Measurements from ENCODE around the gene SLF1.
A peak's percentile ranks its signal among the peaks of the same experiment; 100 is the strongest.
"Not testable (repeated sequence)": the region's sequence is repeated elsewhere in the genome, so short reads cannot be mapped to it uniquely, and the experiment has no call there.

The SLF1 gene

GRCh38 chr5:94618493-94619328 lies at the start of gene SLF1, which contains the start of gene KIAA0825:
Gene SLF1 (plus strand): TSS chr5:94618669. CDS start chr5:94628811, 10,142 bp downstream.
Gene KIAA0825 (minus strand): TSS chr5:94618604. CDS start chr5:94537126, 81,478 bp downstream.
- H3K4me3 ChIP-seq (replicated peaks in 1 of 2; ENCODE audit: low read depth in 2 of 2, low read length in 2 of 2): peak within 1 kb of the TSS; percentile 83 to 92
- peak; percentile 87 to 88 for DNase-seq (ENCODE audit: low read depth in 2 of 2)
- TF ChIP-seq CTCF (IDR thresholded peaks at IDR 0.05; ENCODE audit: low read depth, low read length): no peak

- no peak for DNase-seq (ENCODE audit: low read depth in 2 of 2)
- TF ChIP-seq CTCF (IDR thresholded peaks at IDR 0.05; ENCODE audit: low read depth, low read length): no peak
- no peak overlapping the region for H3K4me3 ChIP-seq (replicated peaks in 1 of 2; ENCODE audit: low read depth in 2 of 2, low read length in 2 of 2)
Measured at GRCh38 chr5:94571415-94571814, 47.1 kb upstream of the SLF1 start.

GRCh38 chr5:94573349-94573748 lies 45.1 kb upstream of the SLF1 start:
- not testable (repeated sequence) for DNase-seq (ENCODE audit: low read depth in 2 of 2); H3K4me3 ChIP-seq (replicated peaks in 1 of 2; ENCODE audit: low read depth in 2 of 2, low read length in 2 of 2)

- no peak for DNase-seq (ENCODE audit: low read depth in 2 of 2)
- TF ChIP-seq CTCF (IDR thresholded peaks at IDR 0.05; ENCODE audit: low read depth, low read length): no peak
- no peak overlapping the region for H3K4me3 ChIP-seq (replicated peaks in 1 of 2; ENCODE audit: low read depth in 2 of 2, low read length in 2 of 2)
Measured at GRCh38 chr5:94575196-94575595, 43.3 kb upstream of the SLF1 start.

- no peak for DNase-seq (ENCODE audit: low read depth in 2 of 2)
- no peak overlapping the region for H3K4me3 ChIP-seq (replicated peaks in 1 of 2; ENCODE audit: low read depth in 2 of 2, low read length in 2 of 2)
- TF ChIP-seq CTCF (IDR thresholded peaks at IDR 0.05; ENCODE audit: low read depth, low read length): no peak
Measured at GRCh38 chr5:94577466-94578245, 40.8 kb upstream of the SLF1 start.

- no peak for TF ChIP-seq CTCF (IDR thresholded peaks at IDR 0.05; ENCODE audit: low read depth, low read length)
- no peak overlapping the region for H3K4me3 ChIP-seq (replicated peaks in 1 of 2; ENCODE audit: low read depth in 2 of 2, low read length in 2 of 2)
- DNase-seq (ENCODE audit: low read depth in 2 of 2): no peak
Measured at GRCh38 chr5:94595281-94595840, 23.1 kb upstream of the SLF1 start.

GRCh38 chr5:94613583-94613982 lies 4.9 kb upstream of the SLF1 start:
- DNase-seq (ENCODE audit: low read depth in 2 of 2): peak; percentile 33 to 48
- no peak overlapping the region for H3K4me3 ChIP-seq (replicated peaks in 1 of 2; ENCODE audit: low read depth in 2 of 2, low read length in 2 of 2)
- TF ChIP-seq CTCF (IDR thresholded peaks at IDR 0.05; ENCODE audit: low read depth, low read length): peak; percentile 20
